H1 (cell line): ENCODE data around the gene KLK10. TPM values are rescaled to one million over a fixed set of nuclear protein-coding genes. Genes with fewer than 3 reads are reported as not detected.

Source experiments
- CTCF ChIA-PET: fragments of 300-600 bp; sonication (Branson Sonifier 250); formaldehyde crosslinking; loops from one replicate; lab custom pipeline; 2021; ENCODE audit not compliant: partially characterized antibody; lab: Charles Lee
- POLR2A ChIA-PET: fragments of 300-600 bp; sonication (Branson Sonifier 250); formaldehyde crosslinking; loops from one replicate; lab custom pipeline; 2021; ENCODE audit warnings: inconsistent platforms; ENCODE audit not compliant: partially characterized antibody; lab: Charles Lee
- DNase-seq, 2 experiments: peaks; one replicate each; pipeline versions ENCODE4 v3.0.0 to v3.0.0-alpha.2; 2010 to 2022; ENCODE audit warnings: low spot score in 2 of 2, low read depth in 1 of 2, mixed read lengths in 1 of 2
- FAIRE-seq: peaks from 2 replicates; lab custom pipeline; 2011; peaks lifted over from hg19 to GRCh38; lab: Jason Lieb, UNC
- H2AFZ ChIP-seq: 2 replicates; pipeline ENCODE4 v1.8.1; 2012; ENCODE audit warnings: low read length, inconsistent platforms
- H2AK5ac ChIP-seq: 2 replicates; pipeline ENCODE4 v1.6.1; 2013; ENCODE audit warnings: low read depth, low read length
- H2BK120ac ChIP-seq: replicated peaks from 2 replicates; pipeline ENCODE3; 2013; ENCODE audit warnings: low read depth, low read length, inconsistent platforms
- H2BK12ac ChIP-seq: 2 replicates; pipeline ENCODE4 v1.6.1; 2013; ENCODE audit warnings: low read depth, low read length
- H2BK15ac ChIP-seq: 2 replicates; pipeline ENCODE4 v1.6.1; 2013; ENCODE audit warnings: low read length
- H2BK20ac ChIP-seq: 2 replicates; pipeline ENCODE4 v1.6.1; 2013; ENCODE audit warnings: low read length
- H2BK5ac ChIP-seq: 2 replicates; pipeline ENCODE4 v1.6.1; 2013; ENCODE audit warnings: low read depth, low read length
- H3K14ac ChIP-seq: 2 replicates; pipeline ENCODE4 v1.6.1; 2013; ENCODE audit warnings: inconsistent platforms; ENCODE audit not compliant: insufficient read length
- H3K18ac ChIP-seq: 2 replicates; pipeline ENCODE4 v1.6.1; 2013; ENCODE audit warnings: low read length; ENCODE audit errors: extremely low read depth
- H3K23ac ChIP-seq: 2 replicates; pipeline ENCODE4 v1.6.1; 2013; ENCODE audit warnings: inconsistent platforms; ENCODE audit not compliant: insufficient read length
- H3K23me2 ChIP-seq: 2 replicates; pipeline ENCODE4 v1.6.1; 2013; ENCODE audit warnings: low read depth, low read length
- H3K27ac ChIP-seq: 2 replicates; pipeline ENCODE4 v1.6.1; 2011; ENCODE audit warnings: low read depth, low read length, inconsistent platforms
- H3K27me3 ChIP-seq, 4 experiments: replicated peaks in 1 of 4; 1 replicate in 1 of 4; 2 replicates in 3 of 4; pipeline versions ENCODE4 v1.6.1 to v1.8.1; 2011 to 2013; ENCODE audit warnings: low read length in 3 of 4, mild to moderate bottlenecking in 3 of 4, inconsistent platforms in 2 of 4, mixed read lengths in 2 of 4, moderate library complexity in 1 of 4; ENCODE audit not compliant: control insufficient read depth in 3 of 4, insufficient read depth in 3 of 4; ENCODE audit errors: extremely low read depth in 1 of 4
- H3K36me3 ChIP-seq, 4 experiments: 2 replicates each; pipeline versions ENCODE4 v1.6.1 to v1.8.1; 2011 to 2013; ENCODE audit warnings: mild to moderate bottlenecking in 4 of 4, low read length in 3 of 4, moderate library complexity in 2 of 4, control low read depth in 1 of 4, inconsistent platforms in 1 of 4; ENCODE audit not compliant: insufficient read depth in 4 of 4, control insufficient read depth in 2 of 4
- H3K4ac ChIP-seq: replicated peaks from 2 replicates; pipeline ENCODE3; 2013; ENCODE audit warnings: low read length, low read depth, mixed read lengths, inconsistent platforms; ENCODE audit not compliant: insufficient read length
- H3K4me1 ChIP-seq, 4 experiments: replicated peaks in 1 of 4; 1 replicate in 1 of 4; 2 replicates in 3 of 4; pipeline versions ENCODE4 v1.6.1 to v1.8.1; 2011 to 2013; ENCODE audit warnings: low read length in 3 of 4, inconsistent platforms in 2 of 4, mixed read lengths in 1 of 4; ENCODE audit not compliant: insufficient read depth in 4 of 4, control insufficient read depth in 3 of 4
- H3K4me2 ChIP-seq, 2 experiments: 2 replicates each; pipeline versions ENCODE4 v1.6.1 to v1.8.1; 2011 to 2013; ENCODE audit warnings: low read depth in 2 of 2, low read length in 2 of 2, control low read depth in 1 of 2, inconsistent platforms in 1 of 2, mild to moderate bottlenecking in 1 of 2; ENCODE audit not compliant: insufficient read depth in 1 of 2
- H3K4me3 ChIP-seq, 4 experiments: fragments of 200-600, 300-600 bp in 1 of 4; sonication (generic), shearing (Covaris generic), sonication (Bioruptor Twin) in 1 of 4; 2 replicates each; pipeline versions ENCODE4 v1.5.1 to v1.8.1; 2011 to 2016; ENCODE audit warnings: low read length in 4 of 4, low read depth in 3 of 4, control low read depth in 2 of 4, inconsistent platforms in 2 of 4, mild to moderate bottlenecking in 2 of 4, mixed read lengths in 1 of 4, moderate library complexity in 1 of 4; ENCODE audit not compliant: insufficient read depth in 2 of 4; ENCODE audit errors: extremely low read depth in 1 of 4
- H3K56ac ChIP-seq: replicated peaks from 2 replicates; pipeline ENCODE3; 2013; ENCODE audit warnings: low read depth, mild to moderate bottlenecking, mixed read lengths, low read length, inconsistent platforms; ENCODE audit not compliant: insufficient read length
- H3K79me1 ChIP-seq: 2 replicates; pipeline ENCODE4 v1.6.1; 2013; ENCODE audit warnings: low read depth, low read length, control low read depth
- H3K79me2 ChIP-seq, 2 experiments: 2 replicates each; pipeline versions ENCODE4 v1.6.1 to v1.8.1; 2012 to 2013; ENCODE audit warnings: low read length in 2 of 2, mild to moderate bottlenecking in 2 of 2, inconsistent platforms in 1 of 2; ENCODE audit not compliant: insufficient read depth in 2 of 2, control insufficient read depth in 1 of 2
- H3K9ac ChIP-seq, 4 experiments: replicated peaks in 1 of 4; 1 replicate in 1 of 4; 2 replicates in 3 of 4; pipeline versions ENCODE4 v1.6.1 to v1.8.1; 2011 to 2013; ENCODE audit warnings: low read depth in 3 of 4, low read length in 3 of 4, control low read depth in 2 of 4, mild to moderate bottlenecking in 2 of 4, moderate library complexity in 2 of 4, inconsistent platforms in 1 of 4; ENCODE audit errors: extremely low read depth in 1 of 4
- H3K9me3 ChIP-seq, 2 experiments: 2 replicates each; pipeline versions ENCODE4 v1.6.1 to v1.8.1; 2012 to 2013; ENCODE audit warnings: mild to moderate bottlenecking in 2 of 2, moderate library complexity in 2 of 2, control low read depth in 1 of 2, inconsistent platforms in 1 of 2, low read depth in 1 of 2, low read length in 1 of 2, mixed read lengths in 1 of 2; ENCODE audit not compliant: insufficient read depth in 2 of 2
- H4K20me1 ChIP-seq, 2 experiments: replicated peaks in 1 of 2; 2 replicates each; pipeline versions ENCODE3 to v1.8.1; 2011 to 2013; ENCODE audit warnings: inconsistent platforms in 2 of 2, low read length in 2 of 2, mild to moderate bottlenecking in 1 of 2; ENCODE audit not compliant: insufficient read depth in 2 of 2, control insufficient read depth in 1 of 2
- H4K5ac ChIP-seq: 2 replicates; pipeline ENCODE4 v1.6.1; 2013; ENCODE audit warnings: low read length, low read depth, mixed read lengths, inconsistent platforms; ENCODE audit not compliant: insufficient read length
- H4K8ac ChIP-seq: 2 replicates; pipeline ENCODE4 v1.8.0; 2013; ENCODE audit warnings: mild to moderate bottlenecking, moderate library complexity, low read length, inconsistent platforms; ENCODE audit not compliant: insufficient read depth; ENCODE audit errors: extremely low read depth
- H4K91ac ChIP-seq: replicated peaks from 2 replicates; pipeline ENCODE3; 2013; ENCODE audit warnings: low read length, mixed read lengths, inconsistent platforms; ENCODE audit not compliant: insufficient read length
- BCL11A ChIP-seq, 2 experiments: IDR thresholded peaks; one replicate each; pipeline ENCODE4 v1.6.1; 2011; ENCODE audit warnings: low read depth in 2 of 2, low read length in 2 of 2, mild to moderate bottlenecking in 2 of 2
- CBX5 ChIP-seq: fragments of 300-800, 300-1000 bp; sonication (generic); IDR thresholded peaks from 2 replicates; pipeline ENCODE4 v1.7.1; 2016; ENCODE audit warnings: antibody characterized with exemption, low read length, low read depth
- NANOG ChIP-seq: IDR thresholded peaks from 2 replicates; pipeline ENCODE4 v1.6.1; 2011; ENCODE audit warnings: low read length, low read depth, mild to moderate bottlenecking, inconsistent platforms; ENCODE audit not compliant: insufficient read depth, poor library complexity, severe bottlenecking
- POLR2AphosphoS5 ChIP-seq: IDR thresholded peaks from 2 replicates; pipeline ENCODE4 v1.6.1; 2011; ENCODE audit warnings: low read depth, low read length
- RXRA ChIP-seq: IDR thresholded peaks from 2 replicates; pipeline ENCODE4 v1.6.1; 2011; ENCODE audit warnings: low read depth, mild to moderate bottlenecking, low read length, moderate library complexity; ENCODE audit not compliant: insufficient read depth
- WGBS, 2 experiments: shearing (Covaris generic) in 1 of 2; methylation state at CpG; one replicate each; pipeline versions ENCODE4 v1.1.6 to v1.1.7; 2013 to 2015; ENCODE audit warnings: low lambda C conversion rate in 2 of 2, mixed read lengths in 2 of 2, inconsistent platforms in 1 of 2, low coverage in 1 of 2, missing lambda C conversion rate in 1 of 2; ENCODE audit not compliant: insufficient replicate concordance in 2 of 2, insufficient coverage in 1 of 2, insufficient read length in 1 of 2; ENCODE audit errors: extremely low coverage in 1 of 2, missing lambda C conversion rate in 1 of 2; 5-methylcytosine and 5-hydroxymethylcytosine counted together
- polyA plus RNA-seq, 7 experiments: library from polyadenylated mRNA; depleted of rRNA in 3 of 7; stranded (reverse) in 5 of 7; unstranded in 2 of 7; fragments of >200 nt in 5 of 7; fragments of 200-250 nt in 2 of 7; gene quantifications; 1 replicate in 5 of 7; 2 replicates in 1 of 7; 4 replicates in 1 of 7; pipeline versions ENCODE4 v1.2.1 to v1.2.3, GENCODE V29; 2011 to 2013; ENCODE audit warnings: missing spikeins in 2 of 7, mixed read lengths in 2 of 7
- total RNA-seq: library from RNA; stranded (reverse); fragmentation: NEBNext Ultra II Directional; extraction: Animal tissue kit (Norgen Biotek cat#: 25700); gene quantifications from 2 replicates; pipeline ENCODE4 v1.2.1, GENCODE V29; 2021

The KLK10 gene
- total and polyA plus RNA-seq, 2 of the 8 experiments (the other 6 are each of a cell fraction or from before 2014, with no cell fraction given) = 4.8 to 9.7 TPM

DNA sequence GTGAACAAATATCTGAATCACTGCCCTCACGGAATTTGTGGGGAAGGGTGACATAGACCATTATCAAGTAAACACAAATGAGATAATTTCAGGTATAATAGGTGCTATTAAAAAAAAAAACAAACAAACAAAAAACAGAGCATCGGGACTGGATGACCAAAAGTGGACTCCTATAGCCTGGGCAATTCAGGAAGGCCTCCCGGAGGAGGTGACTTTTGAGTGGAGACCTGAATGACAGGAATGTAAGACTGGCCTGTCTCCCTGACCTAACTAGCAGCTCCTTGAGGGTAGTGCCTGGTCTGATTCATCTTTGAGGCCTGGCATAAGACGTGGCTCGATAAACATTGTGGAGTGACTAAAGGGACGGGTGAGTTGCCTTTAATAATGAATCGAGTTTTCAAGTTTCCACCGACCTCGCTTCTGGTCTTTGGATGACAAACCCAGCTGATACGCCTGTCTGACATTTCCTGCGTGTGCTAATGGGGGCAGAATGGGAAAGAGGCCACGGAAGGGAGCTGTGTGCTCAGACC is 6.8 kb downstream of the KLK10 start:
- TF ChIP-seq BCL11A (IDR thresholded peaks at IDR 0.05; ENCODE audit: low read depth in 2 of 2, low read length in 2 of 2) (no peak), POLR2AphosphoS5 (no peak), NANOG (no peak), CBX5 (no peak), RXRA (no peak)
- Histone ChIP-seq H2BK20ac (no peak overlapping the region), H2BK12ac (no peak overlapping the region), H3K4me2 (no peak overlapping the region), H3K9ac (no peak overlapping the region), H4K5ac (no peak overlapping the region), H3K36me3 (no peaks in the 10 kb centered on the region), H4K8ac (no peak overlapping the region), H4K20me1 (no peaks in the 10 kb centered on the region), H3K9me3 (no peaks in the 10 kb centered on the region), H3K79me2 (no peaks in the 10 kb centered on the region), H3K4ac (no peak overlapping the region), H3K56ac (no peak overlapping the region), H3K18ac (no peak overlapping the region), H3K27ac (no peak overlapping the region), H4K91ac (no peak overlapping the region), H3K79me1 (no peaks in the 10 kb centered on the region), H2BK5ac (no peak overlapping the region), H3K23ac (no peak overlapping the region), H3K27me3 (peaks cover 0 to 9% (median 7%) of the 10 kb centered on the region in 4 experiments; a peak in 5 of 7 replicates), H2BK15ac (no peak overlapping the region), H3K4me1 (no peaks in the 10 kb centered on the region; a peak in 1 of 7 replicates), H2AFZ (no peak overlapping the region), H3K23me2 (peaks cover 9% of the 10 kb centered on the region; the same call in 1 of the 2 replicates), H2BK120ac (no peak overlapping the region), H3K14ac (no peak overlapping the region), H2AK5ac (no peak overlapping the region), H3K4me3 (no peak overlapping the region)
- DNase-seq = no peak
- CTCF ChIA-PET = interaction anchor here (0.7 to 3.5 kb wide), 8 partner anchors 11 to 90 kb away, joined by 3 to 18 read pairs (median 4); partner anchors contain the start of gene KLK8
- WGBS, 2 experiments = 77% methylated on average over 12 of the region's 12 CpGs; no CpG with 5 or more reads in 1 of the 2 experiments
- POLR2A ChIA-PET = no interaction called here
- no peak for FAIRE-seq
